Effector CD4-positive, alpha-beta T cell (primary cell): Measurements from ENCODE around the gene CFAP92. TPM values are rescaled to one million over a fixed set of nuclear protein-coding genes. Genes with fewer than 3 reads are reported as not detected.
A peak's percentile ranks its signal among the peaks of the same experiment; 100 is the strongest.

Experiments
- DNase-seq: peaks from one replicate; pipeline ENCODE4 v3.0.0-alpha.2; 2020
- total RNA-seq: gene quantifications from one replicate; lab custom pipeline; 2026; lab: John Stamatoyannopoulos, UW

The CFAP92 gene, protein sequence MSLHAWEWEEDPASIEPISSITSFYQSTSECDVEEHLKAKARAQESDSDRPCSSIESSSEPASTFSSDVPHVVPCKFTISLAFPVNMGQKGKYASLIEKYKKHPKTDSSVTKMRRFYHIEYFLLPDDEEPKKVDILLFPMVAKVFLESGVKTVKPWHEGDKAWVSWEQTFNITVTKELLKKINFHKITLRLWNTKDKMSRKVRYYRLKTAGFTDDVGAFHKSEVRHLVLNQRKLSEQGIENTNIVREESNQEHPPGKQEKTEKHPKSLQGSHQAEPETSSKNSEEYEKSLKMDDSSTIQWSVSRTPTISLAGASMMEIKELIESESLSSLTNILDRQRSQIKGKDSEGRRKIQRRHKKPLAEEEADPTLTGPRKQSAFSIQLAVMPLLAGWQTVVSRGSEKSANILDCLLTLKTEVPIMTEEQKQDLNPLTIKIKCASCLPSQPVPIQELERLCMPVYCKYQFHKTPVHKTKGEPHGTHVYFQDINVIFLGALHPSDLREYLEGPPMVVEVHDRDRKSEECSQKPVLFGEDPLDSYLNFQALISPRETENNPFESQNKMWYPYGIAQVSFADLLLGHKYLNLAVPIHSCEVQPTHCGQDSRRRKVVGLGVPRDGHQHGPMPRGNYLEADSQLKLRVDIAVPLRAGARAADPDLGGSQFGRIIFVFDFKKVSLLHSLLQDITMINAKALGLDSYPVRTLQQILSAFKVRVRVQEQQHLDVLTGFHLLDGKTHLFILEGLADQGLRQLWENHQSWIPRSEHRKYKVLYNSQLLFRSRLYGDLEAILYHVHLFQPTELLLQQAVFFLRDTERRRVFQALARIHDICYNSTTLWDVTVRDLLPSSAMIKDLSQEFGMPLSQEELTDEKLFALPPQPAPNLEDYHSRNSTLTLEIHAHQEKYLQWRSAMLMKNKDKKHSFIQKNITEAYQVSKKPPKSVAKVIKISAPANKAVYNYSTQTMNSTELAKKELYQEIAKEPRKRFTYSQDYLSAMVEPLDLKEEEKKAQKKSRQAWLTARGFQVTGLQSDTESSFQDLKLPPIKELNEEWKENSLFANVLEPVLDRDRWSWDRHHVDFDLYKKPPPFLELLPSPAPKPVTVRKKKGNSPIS
- not detected for total RNA-seq

DNA sequence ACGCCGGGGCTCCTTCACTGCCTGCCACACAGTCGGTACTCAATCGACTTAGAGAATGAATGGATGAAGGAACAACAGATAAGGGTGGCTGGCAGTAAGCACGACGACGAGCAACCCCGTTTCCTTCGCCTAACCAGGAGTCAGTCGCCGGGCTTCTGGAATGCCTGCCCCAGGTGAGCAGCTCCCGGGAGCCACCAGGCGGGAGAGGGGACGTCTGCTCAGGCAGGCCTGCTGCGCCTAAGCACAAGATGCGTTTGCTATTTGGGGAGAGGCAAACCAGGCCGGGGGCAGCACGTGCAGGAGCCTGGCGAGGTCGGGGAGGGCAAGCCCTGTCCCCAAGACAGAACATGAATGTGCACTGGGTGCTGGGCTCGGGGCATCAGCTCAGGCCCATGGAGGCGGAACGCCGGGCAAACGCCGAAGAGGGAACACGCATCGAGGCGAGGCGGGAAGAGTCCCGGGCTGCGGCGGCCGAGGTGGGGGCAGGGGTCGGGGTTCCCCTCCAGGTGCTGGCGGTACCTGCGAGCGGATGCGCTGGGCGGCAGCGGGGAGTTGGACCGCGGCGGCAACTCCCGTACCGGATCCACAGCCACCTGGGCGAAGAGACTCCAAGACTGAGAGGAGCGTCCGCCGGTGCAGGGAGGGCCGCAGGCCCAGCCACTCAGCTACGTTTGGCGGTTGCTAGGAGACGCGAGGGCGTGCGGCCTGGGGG lies at the start of gene CFAP92:
Gene CFAP92 (minus strand): TSS at position 616 of the 712 bp plus-strand sequence. CDS start 772 bp downstream, outside the sequence.
- peak; percentile 87 for DNase-seq

DNA sequence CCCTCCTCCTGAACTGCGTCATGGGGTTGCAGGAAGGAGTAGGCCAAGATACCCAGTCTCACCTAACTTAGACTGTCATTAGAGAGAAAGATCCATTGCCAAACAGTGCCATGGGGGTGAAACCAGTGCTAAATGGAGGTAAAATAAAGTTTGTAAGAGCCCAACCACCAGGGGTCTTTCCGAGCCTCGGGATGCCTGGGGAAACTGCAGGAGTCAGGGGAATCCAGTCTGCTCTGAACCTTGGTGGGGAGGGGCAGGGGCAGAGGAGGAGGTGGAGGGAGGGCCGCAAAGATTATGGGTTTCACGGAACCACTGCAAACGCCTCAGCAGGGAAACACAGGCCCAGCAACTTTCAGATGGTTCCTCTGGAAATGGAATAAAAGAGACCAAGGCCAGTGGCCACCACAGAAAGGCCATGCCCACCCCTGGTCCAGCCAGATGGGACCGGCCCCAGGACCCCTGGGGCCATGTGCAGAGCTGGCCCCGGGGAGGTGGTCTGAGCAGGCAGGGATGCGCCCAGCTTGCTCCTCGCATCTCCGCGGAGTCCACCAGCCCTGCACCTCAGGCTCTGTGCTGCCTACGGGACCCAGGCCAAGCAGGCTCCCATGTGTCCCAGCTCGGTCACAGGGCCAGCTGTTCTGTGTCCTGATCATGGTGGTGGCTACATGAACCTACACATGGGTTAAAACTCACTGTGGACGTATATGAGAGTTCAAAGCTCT lies 46.9 kb upstream of the CFAP92 start:
- DNase-seq = no peak

- DNase-seq = no peak
Observed at GRCh38 chr3:129040039-129040336, 46.1 kb upstream of the CFAP92 start.

- DNase-seq = no peak
Observed at GRCh38 chr3:129039271-129040038, 45.6 kb upstream of the CFAP92 start.

- DNase-seq = no peak
Observed at GRCh38 chr3:129038121-129038855, 44.4 kb upstream of the CFAP92 start.

GRCh38 chr3:129037093-129037419 lies 43.2 kb upstream of the CFAP92 start:
- DNase-seq = no peak

GRCh38 chr3:129036222-129037092 lies 42.6 kb upstream of the CFAP92 start:
- no peak for DNase-seq

- no peak for DNase-seq
Observed at GRCh38 chr3:129035360-129036221, 41.7 kb upstream of the CFAP92 start.

GRCh38 chr3:129034642-129035041 lies 40.8 kb upstream of the CFAP92 start:
- DNase-seq = no peak

DNA sequence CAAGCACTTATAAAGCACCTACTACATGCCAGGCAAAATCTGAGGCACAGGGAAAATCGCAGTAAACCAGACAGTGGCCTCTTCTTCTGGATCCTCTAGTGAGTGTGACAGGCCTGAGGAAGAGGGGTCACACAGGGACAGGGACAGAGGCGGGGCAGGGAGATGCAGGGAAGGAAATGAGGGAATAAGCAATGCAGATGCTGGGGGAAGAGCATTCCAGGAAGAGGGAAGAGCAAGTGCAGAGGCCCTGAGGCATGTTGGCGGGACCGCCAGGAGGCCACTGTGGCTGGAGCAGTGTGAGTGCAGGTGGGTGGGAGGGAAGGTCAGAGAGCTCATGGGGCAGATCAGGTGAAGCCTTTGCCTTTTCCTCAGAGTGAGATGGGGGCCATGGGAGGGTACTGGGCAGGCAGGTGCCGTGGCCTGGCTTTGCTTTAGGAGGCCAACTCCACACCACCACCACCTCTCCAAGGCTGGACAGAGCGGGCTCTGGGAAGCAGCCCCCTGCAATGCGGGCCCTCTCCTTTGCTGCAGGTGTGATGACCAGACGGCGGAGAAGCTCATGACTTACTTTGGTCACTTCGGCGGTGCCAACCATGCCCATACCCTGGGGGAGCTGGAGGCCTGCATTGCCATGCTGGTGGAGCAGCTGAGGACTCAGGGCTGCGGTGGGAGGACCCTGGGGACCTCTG lies 39.9 kb upstream of the CFAP92 start:
- DNase-seq = no peak

DNA sequence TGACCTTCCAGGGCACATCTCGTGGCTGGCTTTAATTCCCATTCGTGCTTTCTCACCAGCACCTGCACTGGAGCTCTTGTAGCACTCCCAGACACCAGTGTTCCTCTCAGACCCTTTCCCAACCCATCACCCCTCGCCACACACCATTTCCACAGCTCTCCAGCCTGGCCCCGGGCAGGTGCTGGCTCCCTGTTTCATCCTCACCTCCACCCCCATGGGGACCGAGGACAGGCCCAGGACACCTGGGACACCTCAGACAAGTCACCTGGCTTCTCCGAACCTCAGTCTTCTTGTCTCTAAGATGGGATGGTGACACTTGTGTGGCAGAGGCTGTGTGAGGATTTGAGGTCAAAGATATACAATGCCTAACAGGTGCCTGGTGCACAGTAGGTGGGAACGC lies 39.3 kb upstream of the CFAP92 start:
- no peak for DNase-seq

DNA sequence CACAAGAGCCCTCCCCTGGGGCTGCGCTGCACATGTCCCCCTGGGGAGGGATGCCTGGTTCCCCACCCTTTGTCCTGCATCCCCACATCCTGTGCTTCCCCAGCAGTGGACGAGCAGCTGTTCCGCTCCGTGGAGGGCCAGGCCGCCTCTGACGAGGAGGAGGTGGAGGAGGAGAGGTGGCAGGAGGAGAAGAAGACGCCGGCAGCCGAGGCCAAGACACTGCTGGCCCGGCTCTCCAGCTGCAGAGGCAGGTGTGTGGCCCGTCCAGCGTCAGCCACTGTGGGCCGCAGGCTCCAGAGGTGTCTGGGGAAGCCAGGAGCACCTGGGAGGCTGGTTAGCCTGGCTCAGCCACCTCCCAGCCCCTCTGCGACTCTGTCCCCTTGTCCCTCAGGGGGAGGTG lies 38.8 kb upstream of the CFAP92 start:
- no peak for DNase-seq

DNA sequence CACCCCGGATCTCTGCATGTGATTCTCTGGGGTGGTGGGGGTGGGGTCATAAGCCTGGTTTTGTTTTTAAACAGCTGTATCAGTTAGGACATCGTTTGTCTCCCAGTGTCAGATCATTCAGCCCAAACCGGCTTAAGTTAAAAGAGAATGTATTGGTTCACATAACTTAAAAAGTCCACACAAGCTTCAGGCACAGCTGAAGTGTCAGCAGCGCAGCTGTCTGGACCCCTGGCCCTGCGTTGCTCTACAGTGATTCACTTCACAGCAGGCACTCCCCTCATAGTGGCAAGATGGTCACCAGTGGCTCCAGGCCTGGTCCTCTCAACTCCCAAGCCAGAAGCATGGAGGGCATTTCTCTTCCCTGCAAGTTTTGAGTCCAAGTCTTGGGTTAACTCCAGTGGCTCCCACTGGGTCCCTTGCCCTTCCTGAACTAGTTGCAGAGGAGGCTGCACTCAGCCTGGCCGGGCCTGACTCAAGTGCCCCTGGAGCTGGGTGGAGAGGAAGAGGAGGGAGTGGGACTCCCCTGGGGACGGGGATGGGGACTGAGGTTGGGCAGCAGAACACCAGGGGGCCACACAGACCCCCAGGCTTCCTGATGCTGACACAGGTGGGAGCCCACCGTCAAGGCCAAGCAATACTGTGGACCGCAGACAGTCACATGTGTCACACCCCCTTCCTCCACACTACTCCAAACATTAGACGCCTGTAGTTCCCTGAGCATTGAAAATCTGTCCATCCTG lies 37.8 kb upstream of the CFAP92 start:
- no peak for DNase-seq

DNA sequence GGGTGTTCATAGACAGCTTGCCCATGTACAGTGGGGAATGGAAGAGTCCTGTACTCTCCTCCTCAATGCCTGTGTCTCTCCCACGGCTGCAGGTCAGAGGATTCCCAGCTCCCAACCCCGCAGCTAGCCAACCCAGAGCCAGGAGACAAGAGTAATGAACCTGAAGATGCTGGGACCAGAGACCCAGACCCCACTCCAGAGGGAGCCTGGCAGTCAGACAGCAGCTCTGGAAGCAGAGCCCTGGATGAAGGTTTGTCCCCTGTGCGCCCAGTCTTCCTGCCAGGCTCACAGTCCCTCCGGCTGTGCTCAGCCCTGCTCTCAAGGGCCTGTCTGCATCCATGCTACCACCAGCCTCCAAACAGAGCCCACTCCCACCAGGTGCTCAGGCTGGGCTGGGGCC lies 36.7 kb upstream of the CFAP92 start:
- no peak for DNase-seq

- no peak for DNase-seq
Observed at GRCh38 chr3:129028866-129029265, 35.0 kb upstream of the CFAP92 start.

DNA sequence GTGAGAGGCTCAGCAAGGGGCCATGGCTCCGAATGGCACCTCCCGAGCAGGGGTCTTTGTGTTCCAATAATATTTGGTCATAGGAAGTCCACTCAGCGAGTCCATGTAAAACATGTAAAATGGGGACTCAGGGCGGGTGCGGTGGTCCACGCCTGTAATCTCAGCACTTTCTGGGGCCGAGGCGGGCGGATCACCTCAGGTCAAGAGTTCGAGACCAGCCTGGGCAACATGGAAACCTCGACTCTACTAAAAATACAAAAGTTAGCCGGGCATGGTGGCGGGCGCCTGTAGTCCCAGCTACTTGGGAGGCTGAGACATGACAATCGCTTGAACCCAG lies 33.6 kb upstream of the CFAP92 start:
- DNase-seq = no peak

- DNase-seq = peak; percentile 87
Observed at GRCh38 chr3:129026728-129027543, 33.1 kb upstream of the CFAP92 start.
